Stimulated activated CD8-positive, alpha-beta memory T cell treated with anti-CD3 and anti-CD28 coated beads, Interleukin-12 subunit alpha, Interleukin-12 subunit beta, amount 100 ng/mL, for 24 hours (primary cell): ENCODE data around the gene GM2A.
A peak's percentile ranks its signal among the peaks of the same experiment; 100 is the strongest.

Source experiments
- DNase-seq: peaks from one replicate; pipeline ENCODE4 v3.0.0-alpha.2; 2020; ENCODE audit errors: extremely low read depth

Gene GM2A

GRCh38 chr5:151252762-151253604 lies at the start of gene GM2A:
Gene GM2A, plus strand, starts transcription at chr5:151253185. Its CDS starts 32 bp downstream, at chr5:151253217.
- peak; percentile 99 for DNase-seq

GRCh38 chr5:151204051-151204450 lies 48.9 kb upstream of the GM2A start:
- no peak for DNase-seq

- no peak for DNase-seq
Observed at GRCh38 chr5:151205411-151205810, 47.6 kb upstream of the GM2A start.

GRCh38 chr5:151208481-151208914 lies 44.5 kb upstream of the GM2A start:
- no peak for DNase-seq

- no peak for DNase-seq
Observed at GRCh38 chr5:151212406-151212798, 40.6 kb upstream of the GM2A start.

GRCh38 chr5:151213803-151214613 lies 39.0 kb upstream of the GM2A start:
- peak; percentile 65 for DNase-seq

- no peak for DNase-seq
Observed at GRCh38 chr5:151214614-151215545, 38.1 kb upstream of the GM2A start.

- DNase-seq, result no peak
Observed at GRCh38 chr5:151215546-151215880, 37.5 kb upstream of the GM2A start.

- DNase-seq, result no peak
Observed at GRCh38 chr5:151216781-151217180, 36.2 kb upstream of the GM2A start.

GRCh38 chr5:151218177-151218576 lies 34.8 kb upstream of the GM2A start:
- no peak for DNase-seq

- no peak for DNase-seq
Observed at GRCh38 chr5:151219138-151219537, 33.8 kb upstream of the GM2A start.

- no peak for DNase-seq
Observed at GRCh38 chr5:151219789-151220188, 33.2 kb upstream of the GM2A start.

GRCh38 chr5:151221574-151221973 lies 31.4 kb upstream of the GM2A start:
- DNase-seq, result no peak

GRCh38 chr5:151222054-151222789 lies 30.8 kb upstream of the GM2A start:
- no peak for DNase-seq

- no peak for DNase-seq
Observed at GRCh38 chr5:151222790-151223446, 30.1 kb upstream of the GM2A start.

- no peak for DNase-seq
Observed at GRCh38 chr5:151223447-151224264, 29.3 kb upstream of the GM2A start, which contains the start of gene CCDC69. Gene CCDC69, minus strand, starts transcription at chr5:151224092. Its CDS starts 122 bp downstream, at chr5:151223970.

- no peak for DNase-seq
Observed at GRCh38 chr5:151224372-151224771, 28.6 kb upstream of the GM2A start.

- no peak for DNase-seq
Observed at GRCh38 chr5:151225071-151225470, 27.9 kb upstream of the GM2A start.

- DNase-seq, result no peak
Observed at GRCh38 chr5:151225475-151225874, 27.5 kb upstream of the GM2A start.
